Measurements from ENCODE around the gene DIRAS1.
"Not testable (repeated sequence)": the region's sequence is repeated elsewhere in the genome, so short reads cannot be mapped to it uniquely, and the experiment has no call there.

DIRAS1 gene

GRCh38 chr19:2675892-2676291, 45.3 kb downstream of the DIRAS1 start:
- DNase-seq: no peak

- DNase-seq: no peak
Measured at GRCh38 chr19:2670217-2670616, 51.0 kb downstream of the DIRAS1 start.

- DNase-seq: no peak
Measured at GRCh38 chr19:2668175-2668763, 52.9 kb downstream of the DIRAS1 start.

- not testable (repeated sequence) for DNase-seq
Measured at GRCh38 chr19:2667349-2667748, 53.8 kb downstream of the DIRAS1 start.

- DNase-seq: no peak
Measured at GRCh38 chr19:2666344-2666994, 54.7 kb downstream of the DIRAS1 start.

GRCh38 chr19:2665103-2665502, 56.1 kb downstream of the DIRAS1 start:
- DNase-seq: no peak
